AG04450 (cell line): Measurements from ENCODE around the gene ALDH3A2. TPM values are rescaled to one million over a fixed set of nuclear protein-coding genes. Genes with fewer than 3 reads are reported as not detected.
"Not testable (repeated sequence)": the region's sequence is repeated elsewhere in the genome, so short reads cannot be mapped to it uniquely, and the experiment has no call there.

Experiments used
- CTCF ChIA-PET: fragments of 300-600, 350-600 bp; formaldehyde crosslinking; extraction: SDS; loops from one replicate; lab custom pipeline; 2022; ENCODE audit warnings: antibody characterized with exemption, inconsistent platforms; lab: Charles Lee
- POLR2A ChIA-PET: fragments of 350-600 bp; formaldehyde crosslinking; extraction: SDS; loops from one replicate; lab custom pipeline; 2021; ENCODE audit warnings: antibody characterized with exemption, inconsistent platforms; lab: Yijun Ruan, JAX
- DNase-seq: peaks from one replicate; pipeline ENCODE4 v3.0.0-alpha.2; 2011; ENCODE audit warnings: low read depth, low spot score
- H3K27ac ChIP-seq: one replicate; pipeline ENCODE4 v1.5.1; 2012; ENCODE audit warnings: low read depth, low read length, control low read depth
- H3K27me3 ChIP-seq: one replicate; pipeline ENCODE4 v1.6.0; 2012; ENCODE audit warnings: low read length; ENCODE audit not compliant: control insufficient read depth, insufficient read depth
- H3K4me3 ChIP-seq: 2 replicates; pipeline ENCODE4 v1.5.1; 2011; ENCODE audit warnings: mild to moderate bottlenecking, low read depth, low read length, control low read depth
- H3K9me3 ChIP-seq: 2 replicates; pipeline ENCODE4 v1.5.1; 2012; ENCODE audit warnings: low read length; ENCODE audit not compliant: control insufficient read depth, insufficient read depth
- CTCF ChIP-seq: IDR thresholded peaks from 2 replicates; pipeline ENCODE4 v1.5.1; 2011; ENCODE audit warnings: low read depth, low read length, control low read depth, inconsistent platforms
- polyA plus RNA-seq: library from polyadenylated mRNA; depleted of rRNA; stranded (reverse); fragments of >200 nt; gene quantifications from 2 replicates; pipeline ENCODE4 v1.2.3, GENCODE V29; 2011

The ALDH3A2 gene
- polyA plus RNA-seq, 1 experiment = 13.4 TPM

GRCh38 chr17:19678581-19679453 lies 30.3 kb downstream of the ALDH3A2 start:
- ChIA-PET CTCF (no interaction called here), POLR2A (no interaction called here)
- TF ChIP-seq CTCF = no peak
- DNase-seq = no peak
- H3K27me3 ChIP-seq = peaks cover 3% of the 10 kb centered on the region
- no peaks in the 10 kb centered on the region for H3K9me3 ChIP-seq
- no peak overlapping the region for H3K4me3 ChIP-seq
- no peak overlapping the region for H3K27ac ChIP-seq

- ChIA-PET CTCF (no interaction called here), POLR2A (no interaction called here)
- DNase-seq = no peak
- Histone ChIP-seq H3K9me3 (no peaks in the 10 kb centered on the region), H3K4me3 (no peak overlapping the region), H3K27ac (no peak overlapping the region), H3K27me3 (peaks cover 3% of the 10 kb centered on the region)
- TF ChIP-seq CTCF = no peak
Observed at GRCh38 chr17:19683117-19683516, 34.6 kb downstream of the ALDH3A2 start.

GRCh38 chr17:19684909-19685580 lies 36.5 kb downstream of the ALDH3A2 start:
- POLR2A ChIA-PET, H3K27me3 ChIP-seq, H3K4me3 ChIP-seq, CTCF ChIA-PET, H3K27ac ChIP-seq, DNase-seq, H3K9me3 ChIP-seq: not testable (repeated sequence)

GRCh38 chr17:19686400-19687090 lies 38.0 kb downstream of the ALDH3A2 start:
- Histone ChIP-seq H3K9me3 (no peaks in the 10 kb centered on the region; the same call in 1 of the 2 replicates), H3K4me3 (no peak overlapping the region), H3K27me3 (peaks cover 10% of the 10 kb centered on the region), H3K27ac (no peak overlapping the region)
- TF ChIP-seq CTCF = no peak
- no peak for DNase-seq
- CTCF ChIA-PET = no interaction called here
- POLR2A ChIA-PET = no interaction called here

GRCh38 chr17:19702217-19702641 lies 53.7 kb downstream of the ALDH3A2 start:
- Histone ChIP-seq H3K9me3 (no peaks in the 10 kb centered on the region), H3K27me3 (peaks cover 5% of the 10 kb centered on the region), H3K4me3 (no peak overlapping the region), H3K27ac (no peak overlapping the region)
- CTCF ChIA-PET = interaction anchor here (0.7 kb wide), 1 partner anchor 189 kb away, joined by 3 read pairs; no protein-coding TSS in a partner anchor
- POLR2A ChIA-PET = interaction anchor here (0.7 kb wide), 1 partner anchor 42 kb away, joined by 3 read pairs; no protein-coding TSS in a partner anchor
- no peak for TF ChIP-seq CTCF
- no peak for DNase-seq
